ENCODE results near the gene LACTB. TPM values are rescaled to one million over a fixed set of nuclear protein-coding genes. Genes with fewer than 3 reads are reported as not detected.
A peak's percentile ranks its signal among the peaks of the same experiment; 100 is the strongest.

The LACTB gene
- total and polyA plus RNA-seq, 2 of the 13 experiments (the other 11 are each of a cell fraction or from before 2014, with no cell fraction given): 14.8 to 23.0 TPM

DNA sequence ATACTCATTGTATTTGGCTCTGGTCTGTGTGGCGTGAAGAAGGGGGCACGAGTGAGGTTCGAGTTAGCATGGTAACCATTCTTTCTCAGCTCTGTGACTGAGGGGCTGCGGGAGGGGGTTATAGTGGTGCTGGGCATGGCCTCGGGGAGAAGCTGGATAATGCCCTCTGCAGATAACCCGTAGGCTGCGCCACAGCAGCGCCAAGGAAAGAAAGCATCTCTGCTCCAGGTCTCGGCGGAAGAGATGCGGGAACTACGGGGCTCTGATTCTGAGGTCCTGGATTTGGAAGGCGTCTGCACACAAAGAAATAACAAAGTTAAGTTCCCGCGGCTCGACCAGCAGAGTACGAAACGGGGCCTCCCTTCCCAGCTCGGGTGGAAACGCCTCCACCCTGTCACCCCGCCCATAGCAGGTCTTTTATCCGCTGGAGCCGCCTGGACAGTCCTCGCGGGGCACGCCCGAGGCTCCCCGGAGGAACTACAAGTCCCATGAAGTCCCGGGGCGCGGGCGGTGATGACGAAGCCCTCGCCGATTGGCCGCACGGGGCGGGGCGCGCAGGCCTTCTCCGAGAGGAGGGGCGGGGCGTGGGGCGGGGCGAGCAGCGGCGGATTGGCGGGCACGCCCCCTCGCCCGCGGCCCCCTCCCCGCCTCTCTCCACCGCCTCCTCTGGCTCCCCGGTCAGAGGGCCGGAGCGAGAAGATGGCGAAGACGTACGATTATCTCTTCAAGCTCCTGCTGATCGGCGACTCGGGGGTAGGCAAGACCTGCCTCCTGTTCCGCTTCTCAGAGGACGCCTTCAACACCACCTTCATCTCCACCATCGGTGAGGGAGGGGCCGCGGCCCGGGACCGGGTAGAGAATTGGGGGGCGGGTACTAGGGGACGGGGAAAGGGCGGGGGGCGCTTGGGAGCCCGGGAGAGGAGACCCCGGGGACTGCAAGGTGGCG lies 67.5 kb downstream of the LACTB start, which contains the start of gene RAB8B (continued):
- TF ChIP-seq, protein P1, sequence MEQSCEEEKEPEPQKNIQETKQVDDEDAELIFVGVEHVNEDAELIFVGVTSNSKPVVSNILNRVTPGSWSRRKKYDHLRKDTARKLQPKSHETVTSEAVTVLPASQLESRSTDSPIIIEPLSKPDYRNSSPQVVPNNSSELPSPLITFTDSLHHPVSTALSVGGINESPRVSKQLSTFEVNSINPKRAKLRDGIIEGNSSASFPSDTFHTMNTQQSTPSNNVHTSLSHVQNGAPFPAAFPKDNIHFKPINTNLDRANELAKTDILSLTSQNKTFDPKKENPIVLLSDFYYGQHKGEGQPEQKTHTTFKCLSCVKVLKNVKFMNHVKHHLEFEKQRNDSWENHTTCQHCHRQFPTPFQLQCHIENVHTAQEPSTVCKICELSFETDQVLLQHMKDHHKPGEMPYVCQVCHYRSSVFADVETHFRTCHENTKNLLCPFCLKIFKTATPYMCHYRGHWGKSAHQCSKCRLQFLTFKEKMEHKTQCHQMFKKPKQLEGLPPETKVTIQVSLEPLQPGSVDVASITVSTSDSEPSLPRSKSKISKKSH (CRISPR knock-in tag; IDR thresholded peaks at IDR 0.05; ENCODE audit: borderline replicate concordance): no peak
- TF ChIP-seq ZNF747 (CRISPR knock-in tag; IDR thresholded peaks at IDR 0.05; ENCODE audit: borderline replicate concordance) (no peak), ZSCAN20 (CRISPR knock-in tag; IDR thresholded peaks at IDR 0.05; ENCODE audit: borderline replicate concordance) (no peak), HNRNPH1 (optimal IDR thresholded peaks at IDR 0.05; ENCODE audit: low read depth, low read length) (no peak), KDM2A (CRISPR knock-in tag; IDR thresholded peaks at IDR 0.05; ENCODE audit: borderline replicate concordance, low read depth) (no peak; the same call in 1 of the 2 replicates), SRY (CRISPR knock-in tag; IDR thresholded peaks at IDR 0.05) (no peak), ARNTL (CRISPR knock-in tag; IDR thresholded peaks at IDR 0.05) (peak; percentile 53), PHB2 (IDR thresholded peaks at IDR 0.05; ENCODE audit: partially characterized antibody) (no peak), ZNF780A (CRISPR knock-in tag; IDR thresholded peaks at IDR 0.05) (no peak)
- TF ChIP-seq, protein P2, sequence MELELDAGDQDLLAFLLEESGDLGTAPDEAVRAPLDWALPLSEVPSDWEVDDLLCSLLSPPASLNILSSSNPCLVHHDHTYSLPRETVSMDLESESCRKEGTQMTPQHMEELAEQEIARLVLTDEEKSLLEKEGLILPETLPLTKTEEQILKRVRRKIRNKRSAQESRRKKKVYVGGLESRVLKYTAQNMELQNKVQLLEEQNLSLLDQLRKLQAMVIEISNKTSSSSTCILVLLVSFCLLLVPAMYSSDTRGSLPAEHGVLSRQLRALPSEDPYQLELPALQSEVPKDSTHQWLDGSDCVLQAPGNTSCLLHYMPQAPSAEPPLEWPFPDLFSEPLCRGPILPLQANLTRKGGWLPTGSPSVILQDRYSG (CRISPR knock-in tag; IDR thresholded peaks at IDR 0.05): no peak
- TF ChIP-seq, protein P3, sequence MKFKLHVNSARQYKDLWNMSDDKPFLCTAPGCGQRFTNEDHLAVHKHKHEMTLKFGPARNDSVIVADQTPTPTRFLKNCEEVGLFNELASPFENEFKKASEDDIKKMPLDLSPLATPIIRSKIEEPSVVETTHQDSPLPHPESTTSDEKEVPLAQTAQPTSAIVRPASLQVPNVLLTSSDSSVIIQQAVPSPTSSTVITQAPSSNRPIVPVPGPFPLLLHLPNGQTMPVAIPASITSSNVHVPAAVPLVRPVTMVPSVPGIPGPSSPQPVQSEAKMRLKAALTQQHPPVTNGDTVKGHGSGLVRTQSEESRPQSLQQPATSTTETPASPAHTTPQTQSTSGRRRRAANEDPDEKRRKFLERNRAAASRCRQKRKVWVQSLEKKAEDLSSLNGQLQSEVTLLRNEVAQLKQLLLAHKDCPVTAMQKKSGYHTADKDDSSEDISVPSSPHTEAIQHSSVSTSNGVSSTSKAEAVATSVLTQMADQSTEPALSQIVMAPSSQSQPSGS (CRISPR knock-in tag; IDR thresholded peaks at IDR 0.05): 0 out of 2 replicates have a peak, but pooled peaks have one; percentile 24
- TF ChIP-seq, protein P4, sequence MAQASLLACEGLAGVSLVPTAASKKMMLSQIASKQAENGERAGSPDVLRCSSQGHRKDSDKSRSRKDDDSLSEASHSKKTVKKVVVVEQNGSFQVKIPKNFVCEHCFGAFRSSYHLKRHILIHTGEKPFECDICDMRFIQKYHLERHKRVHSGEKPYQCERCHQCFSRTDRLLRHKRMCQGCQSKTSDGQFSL (CRISPR knock-in tag; IDR thresholded peaks at IDR 0.05): no peak
- TF ChIP-seq, protein P5, sequence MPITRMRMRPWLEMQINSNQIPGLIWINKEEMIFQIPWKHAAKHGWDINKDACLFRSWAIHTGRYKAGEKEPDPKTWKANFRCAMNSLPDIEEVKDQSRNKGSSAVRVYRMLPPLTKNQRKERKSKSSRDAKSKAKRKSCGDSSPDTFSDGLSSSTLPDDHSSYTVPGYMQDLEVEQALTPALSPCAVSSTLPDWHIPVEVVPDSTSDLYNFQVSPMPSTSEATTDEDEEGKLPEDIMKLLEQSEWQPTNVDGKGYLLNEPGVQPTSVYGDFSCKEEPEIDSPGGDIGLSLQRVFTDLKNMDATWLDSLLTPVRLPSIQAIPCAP (CRISPR knock-in tag; IDR thresholded peaks at IDR 0.05; ENCODE audit: low read depth): no peak
- TF ChIP-seq, protein P6, sequence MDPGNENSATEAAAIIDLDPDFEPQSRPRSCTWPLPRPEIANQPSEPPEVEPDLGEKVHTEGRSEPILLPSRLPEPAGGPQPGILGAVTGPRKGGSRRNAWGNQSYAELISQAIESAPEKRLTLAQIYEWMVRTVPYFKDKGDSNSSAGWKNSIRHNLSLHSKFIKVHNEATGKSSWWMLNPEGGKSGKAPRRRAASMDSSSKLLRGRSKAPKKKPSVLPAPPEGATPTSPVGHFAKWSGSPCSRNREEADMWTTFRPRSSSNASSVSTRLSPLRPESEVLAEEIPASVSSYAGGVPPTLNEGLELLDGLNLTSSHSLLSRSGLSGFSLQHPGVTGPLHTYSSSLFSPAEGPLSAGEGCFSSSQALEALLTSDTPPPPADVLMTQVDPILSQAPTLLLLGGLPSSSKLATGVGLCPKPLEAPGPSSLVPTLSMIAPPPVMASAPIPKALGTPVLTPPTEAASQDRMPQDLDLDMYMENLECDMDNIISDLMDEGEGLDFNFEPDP (CRISPR knock-in tag; conservative IDR thresholded peaks at IDR 0.05): no peak
- TF ChIP-seq, protein P7, sequence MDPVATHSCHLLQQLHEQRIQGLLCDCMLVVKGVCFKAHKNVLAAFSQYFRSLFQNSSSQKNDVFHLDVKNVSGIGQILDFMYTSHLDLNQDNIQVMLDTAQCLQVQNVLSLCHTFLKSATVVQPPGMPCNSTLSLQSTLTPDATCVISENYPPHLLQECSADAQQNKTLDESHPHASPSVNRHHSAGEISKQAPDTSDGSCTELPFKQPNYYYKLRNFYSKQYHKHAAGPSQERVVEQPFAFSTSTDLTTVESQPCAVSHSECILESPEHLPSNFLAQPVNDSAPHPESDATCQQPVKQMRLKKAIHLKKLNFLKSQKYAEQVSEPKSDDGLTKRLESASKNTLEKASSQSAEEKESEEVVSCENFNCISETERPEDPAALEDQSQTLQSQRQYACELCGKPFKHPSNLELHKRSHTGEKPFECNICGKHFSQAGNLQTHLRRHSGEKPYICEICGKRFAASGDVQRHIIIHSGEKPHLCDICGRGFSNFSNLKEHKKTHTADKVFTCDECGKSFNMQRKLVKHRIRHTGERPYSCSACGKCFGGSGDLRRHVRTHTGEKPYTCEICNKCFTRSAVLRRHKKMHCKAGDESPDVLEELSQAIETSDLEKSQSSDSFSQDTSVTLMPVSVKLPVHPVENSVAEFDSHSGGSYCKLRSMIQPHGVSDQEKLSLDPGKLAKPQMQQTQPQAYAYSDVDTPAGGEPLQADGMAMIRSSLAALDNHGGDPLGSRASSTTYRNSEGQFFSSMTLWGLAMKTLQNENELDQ (CRISPR knock-in tag; IDR thresholded peaks at IDR 0.05; ENCODE audit: borderline replicate concordance): no peak

All from HepG2 (cell line).